Cardiac ventricle fibroblast (primary cell): ENCODE data around the gene RYK. TPM values are rescaled to one million over a fixed set of nuclear protein-coding genes. Genes with fewer than 3 reads are reported as not detected.

Experiments used
- total RNA-seq: library from RNA; depleted of rRNA; stranded (reverse); fragments of >200 nt; gene quantifications from 2 replicates; pipeline ENCODE4 v1.2.3, GENCODE V29; 2015

The RYK gene
- total RNA-seq = 34.2 and 38.6 TPM in 2 replicates

GRCh38 chr3:134250717-134251220, at the start of gene RYK:
TSS of gene RYK (minus strand) at chr3:134250859. CDS start at chr3:134250654, 205 bp downstream.

Other genes with a start within 250 kb of the RYK start
- gene SLCO2A1, start 220.9 kb downstream of the RYK start, total RNA-seq = 0.20 and 0.44 TPM in 2 replicates
- gene AMOTL2, start 123.6 kb upstream of the RYK start, total RNA-seq = 69.4 and 87.1 TPM in 2 replicates
- gene ANAPC13, start 235.1 kb upstream of the RYK start, total RNA-seq = 69.2 and 99.6 TPM in 2 replicates
- gene CEP63, start 235.2 kb upstream of the RYK start, total RNA-seq = 11.4 and 51.7 TPM in 2 replicates